Measurements from ENCODE around the gene ARHGEF10L.
"Not testable (repeated sequence)": the region's sequence is repeated elsewhere in the genome, so short reads cannot be mapped to it uniquely, and the experiment has no call there.

ARHGEF10L gene

GRCh38 chr1:17733661-17734060 lies 194.2 kb downstream of the ARHGEF10L start:
- FAIRE-seq (no peak), DNase-seq (ENCODE audit: low spot score) (no peak)

- DNase-seq (ENCODE audit: low spot score) (no peak), FAIRE-seq (no peak)
These were observed 195.1 kb downstream of the ARHGEF10L start for GRCh38 chr1:17734609-17735008.

- FAIRE-seq (no peak), DNase-seq (ENCODE audit: low spot score) (no peak)
These were observed 195.8 kb downstream of the ARHGEF10L start for GRCh38 chr1:17735348-17735747.

- no peak for DNase-seq (ENCODE audit: low spot score)
These were observed 196.3 kb downstream of the ARHGEF10L start for GRCh38 chr1:17735793-17736192.

GRCh38 chr1:17736625-17737024 lies 197.1 kb downstream of the ARHGEF10L start:
- no peak for FAIRE-seq
- no peak for DNase-seq (ENCODE audit: low spot score)

More at GRCh38 chr1:17735793-17736192, 196.3 kb downstream of the ARHGEF10L start:
- FAIRE-seq: no peak

- DNase-seq (ENCODE audit: low spot score): no peak
- no peak for FAIRE-seq
These were observed 199.6 kb downstream of the ARHGEF10L start for GRCh38 chr1:17739050-17739449.

- FAIRE-seq: no peak
- no peak for DNase-seq (ENCODE audit: low spot score)
These were observed 201.6 kb downstream of the ARHGEF10L start for GRCh38 chr1:17741052-17741451.

- no peak for FAIRE-seq
- DNase-seq (ENCODE audit: low spot score): no peak
These were observed 203.1 kb downstream of the ARHGEF10L start for GRCh38 chr1:17742583-17742982.

- DNase-seq (ENCODE audit: low spot score) (no peak), FAIRE-seq (no peak)
These were observed 203.6 kb downstream of the ARHGEF10L start for GRCh38 chr1:17743008-17743647.

GRCh38 chr1:17743925-17744324 lies 204.4 kb downstream of the ARHGEF10L start:
- DNase-seq (ENCODE audit: low spot score): no peak

GRCh38 chr1:17744666-17745478 lies 205.4 kb downstream of the ARHGEF10L start:
- DNase-seq (ENCODE audit: low spot score): no peak
- no peak for FAIRE-seq

More at GRCh38 chr1:17743925-17744324, 204.4 kb downstream of the ARHGEF10L start:
- no peak for FAIRE-seq

- FAIRE-seq: no peak
These were observed 206.0 kb downstream of the ARHGEF10L start for GRCh38 chr1:17745479-17745955.

GRCh38 chr1:17746281-17746680 lies 206.8 kb downstream of the ARHGEF10L start:
- not testable (repeated sequence) for FAIRE-seq; DNase-seq (ENCODE audit: low spot score)

More at GRCh38 chr1:17745479-17745955, 206.0 kb downstream of the ARHGEF10L start:
- DNase-seq (ENCODE audit: low spot score): no peak

GRCh38 chr1:17746920-17747319 lies 207.4 kb downstream of the ARHGEF10L start:
- no peak for DNase-seq (ENCODE audit: low spot score)
- no peak for FAIRE-seq

All from RCC 7860 (cell line).